GM23248 (cell line): ENCODE data around the gene ANXA7. TPM values are rescaled to one million over a fixed set of nuclear protein-coding genes. Genes with fewer than 3 reads are reported as not detected.

Source experiments
- DNase-seq: peaks from one replicate; pipeline ENCODE4 v3.0.0-alpha.2; 2015
- H2AFZ ChIP-seq: fragments of 200-600 bp; sonication (generic); 2 replicates; pipeline ENCODE4 v1.6.1; 2016; ENCODE audit warnings: antibody characterized with exemption
- H3F3A ChIP-seq: fragments of 200-600 bp; sonication (generic); 2 replicates; pipeline ENCODE4 v1.6.1; 2016; ENCODE audit warnings: mild to moderate bottlenecking, antibody characterized with exemption, mixed run types; ENCODE audit not compliant: insufficient read depth
- H3K27ac ChIP-seq: fragments of 200-600 bp; sonication (generic); 2 replicates; pipeline ENCODE4 v1.5.1; 2016; ENCODE audit warnings: mild to moderate bottlenecking
- H3K27me3 ChIP-seq: fragments of 200-600 bp; sonication (generic); replicated peaks from 2 replicates; pipeline ENCODE4 v1.6.1; 2016; ENCODE audit warnings: mild to moderate bottlenecking; ENCODE audit not compliant: insufficient read depth
- H3K36me3 ChIP-seq: fragments of 200-600 bp; sonication (generic); 2 replicates; pipeline ENCODE4 v1.6.1; 2016; ENCODE audit warnings: low read depth, mild to moderate bottlenecking
- H3K4me1 ChIP-seq: fragments of 200-600 bp; sonication (generic); 2 replicates; pipeline ENCODE4 v1.6.1; 2016; ENCODE audit warnings: mild to moderate bottlenecking; ENCODE audit not compliant: insufficient read depth
- H3K4me2 ChIP-seq: fragments of 200-600 bp; sonication (generic); one replicate; pipeline ENCODE4 v1.6.1; 2016; ENCODE audit warnings: mild to moderate bottlenecking; ENCODE audit not compliant: unreplicated experiment
- H3K4me3 ChIP-seq: fragments of 200-600 bp; sonication (generic); 2 replicates; pipeline ENCODE4 v1.5.1; 2016; ENCODE audit warnings: mild to moderate bottlenecking
- H3K79me2 ChIP-seq: fragments of 200-600 bp; sonication (generic); 2 replicates; pipeline ENCODE4 v1.6.1; 2016; ENCODE audit warnings: mild to moderate bottlenecking; ENCODE audit not compliant: insufficient read depth
- H3K9ac ChIP-seq: fragments of 200-600 bp; sonication (generic); 2 replicates; pipeline ENCODE4 v1.6.1; 2016; ENCODE audit warnings: mild to moderate bottlenecking
- H3K9me2 ChIP-seq: fragments of 200-600 bp; sonication (generic); 2 replicates; pipeline ENCODE4 v1.6.1; 2016; ENCODE audit warnings: mixed run types, mild to moderate bottlenecking, moderate library complexity; ENCODE audit not compliant: insufficient read depth
- H3K9me3 ChIP-seq: fragments of 200-600 bp; sonication (generic); one replicate; pipeline ENCODE4 v1.6.1; 2017; ENCODE audit warnings: low read depth
- H4K20me1 ChIP-seq: fragments of 200-600 bp; sonication (generic); 2 replicates; pipeline ENCODE4 v1.6.0; 2016; ENCODE audit not compliant: insufficient read depth
- EZH2 ChIP-seq: fragments of 200-600 bp; sonication (generic); IDR thresholded peaks from 2 replicates; pipeline ENCODE4 v1.6.1; 2018; ENCODE audit warnings: antibody characterized with exemption, mild to moderate bottlenecking; ENCODE audit not compliant: insufficient read depth, poor library complexity, severe bottlenecking
- EZH2phosphoT487 ChIP-seq: fragments of 200-600 bp; sonication (generic); IDR thresholded peaks from 2 replicates; pipeline ENCODE4 v1.6.1; 2018; ENCODE audit warnings: antibody characterized with exemption, moderate library complexity, mild to moderate bottlenecking, low read depth; ENCODE audit not compliant: insufficient read depth
- WGBS, 2 experiments: methylation state at CpG; one replicate each; pipeline ENCODE4 v1.1.6; 2015 to 2017; ENCODE audit warnings: low lambda C conversion rate in 2 of 2, low coverage in 1 of 2; ENCODE audit errors: missing lambda C conversion rate in 2 of 2; 5-methylcytosine and 5-hydroxymethylcytosine counted together
- in situ Hi-C: fragments of 300-500 bp; cut with MboI; formaldehyde crosslinking; loops from 2 replicates; pipeline ENCODE4 v1.15.0; 2020
- polyA plus RNA-seq: library from polyadenylated mRNA; unstranded; fragments of >200 nt; fragmentation: Nextera tagmentation; extraction: Ambion mirVana; gene quantifications from 2 replicates; pipeline ENCODE4 v1.2.1, GENCODE V29; 2016
- total RNA-seq: library from RNA; depleted of rRNA; stranded (reverse); fragments of >200 nt; shearing (Covaris generic); gene quantifications from 2 replicates; pipeline ENCODE4 v1.2.3, GENCODE V29; 2014; rRNA removed

The ANXA7 gene
- total RNA-seq = 118 and 152 TPM in 2 replicates
- polyA plus RNA-seq = 167 and 178 TPM in 2 replicates

GRCh38 chr10:73413528-73414229, at the start of gene ANXA7:
Gene ANXA7, minus strand, starts transcription at chr10:73414058. Its CDS starts 13,202 bp downstream, at chr10:73400856.
- H3K9me3 ChIP-seq = no peaks in the 10 kb centered on the region
- no peaks in the 10 kb centered on the region for H3K9me2 ChIP-seq
- no peaks in the 10 kb centered on the region for H3K36me3 ChIP-seq
- TF ChIP-seq EZH2 = no peak
- no peak for TF ChIP-seq EZH2phosphoT487
- in situ Hi-C loops = no loop called here
- H3K27ac ChIP-seq = peak within 1 kb of the TSS; percentile 96
- H3K4me1 ChIP-seq = peaks cover 21% of the 10 kb centered on the region
- H3K9ac ChIP-seq = peak within 1 kb of the TSS; percentile 89
- peaks cover 5% of the 10 kb centered on the region for H4K20me1 ChIP-seq
- peak within 1 kb of the TSS; percentile 96 for H3K4me2 ChIP-seq
- no peaks in the 10 kb centered on the region for H3K27me3 ChIP-seq
- H3K79me2 ChIP-seq = peaks cover 35% of the 10 kb centered on the region
- 0 to 1% methylated on average over 44 to 62 of the region's 62 CpGs for WGBS, 2 experiments
- peak within 1 kb of the TSS; percentile 91 for H2AFZ ChIP-seq
- peak within 1 kb of the TSS; percentile 78 for H3K4me3 ChIP-seq
- peaks cover 31% of the 10 kb centered on the region for H3F3A ChIP-seq
- peak; percentile 95 for DNase-seq

- Histone ChIP-seq H3K36me3 (peaks cover 23% of the 10 kb centered on the region), H3K4me1 (no peaks in the 10 kb centered on the region), H3F3A (no peaks in the 10 kb centered on the region), H3K27me3 (no peaks in the 10 kb centered on the region), H3K9me3 (no peaks in the 10 kb centered on the region), H3K79me2 (no peaks in the 10 kb centered on the region), H2AFZ (no peak overlapping the region), H4K20me1 (no peaks in the 10 kb centered on the region), H3K27ac (no peak overlapping the region), H3K9me2 (no peaks in the 10 kb centered on the region), H3K9ac (no peak overlapping the region), H3K4me2 (no peak overlapping the region), H3K4me3 (no peak overlapping the region)
- TF ChIP-seq EZH2phosphoT487 (no peak), EZH2 (no peak)
- in situ Hi-C loops = no loop called here
- no peak for DNase-seq
- WGBS, 2 experiments = 96 to 98% methylated on average over 4 of the region's 4 CpGs
Observed at GRCh38 chr10:73460897-73461296, 47.0 kb upstream of the ANXA7 start.

GRCh38 chr10:73459683-73460314, 45.9 kb upstream of the ANXA7 start:
- H3K9ac ChIP-seq = no peak overlapping the region
- no peaks in the 10 kb centered on the region for H3K4me1 ChIP-seq
- in situ Hi-C loops = no loop called here
- no peak overlapping the region for H3K27ac ChIP-seq
- no peak for DNase-seq
- no peaks in the 10 kb centered on the region for H3K27me3 ChIP-seq
- no peaks in the 10 kb centered on the region for H3K79me2 ChIP-seq
- no peak overlapping the region for H3K4me2 ChIP-seq
- no peaks in the 10 kb centered on the region for H3K9me3 ChIP-seq
- TF ChIP-seq EZH2phosphoT487 (no peak), EZH2 (no peak)
- no peaks in the 10 kb centered on the region for H4K20me1 ChIP-seq
- WGBS, 2 experiments = 85 to 87% methylated on average over 6 of the region's 6 CpGs
- H3K36me3 ChIP-seq = peaks cover 14% of the 10 kb centered on the region
- H3K9me2 ChIP-seq = no peaks in the 10 kb centered on the region
- H3K4me3 ChIP-seq = no peak overlapping the region
- no peaks in the 10 kb centered on the region for H3F3A ChIP-seq
- H2AFZ ChIP-seq = no peak overlapping the region

DNA sequence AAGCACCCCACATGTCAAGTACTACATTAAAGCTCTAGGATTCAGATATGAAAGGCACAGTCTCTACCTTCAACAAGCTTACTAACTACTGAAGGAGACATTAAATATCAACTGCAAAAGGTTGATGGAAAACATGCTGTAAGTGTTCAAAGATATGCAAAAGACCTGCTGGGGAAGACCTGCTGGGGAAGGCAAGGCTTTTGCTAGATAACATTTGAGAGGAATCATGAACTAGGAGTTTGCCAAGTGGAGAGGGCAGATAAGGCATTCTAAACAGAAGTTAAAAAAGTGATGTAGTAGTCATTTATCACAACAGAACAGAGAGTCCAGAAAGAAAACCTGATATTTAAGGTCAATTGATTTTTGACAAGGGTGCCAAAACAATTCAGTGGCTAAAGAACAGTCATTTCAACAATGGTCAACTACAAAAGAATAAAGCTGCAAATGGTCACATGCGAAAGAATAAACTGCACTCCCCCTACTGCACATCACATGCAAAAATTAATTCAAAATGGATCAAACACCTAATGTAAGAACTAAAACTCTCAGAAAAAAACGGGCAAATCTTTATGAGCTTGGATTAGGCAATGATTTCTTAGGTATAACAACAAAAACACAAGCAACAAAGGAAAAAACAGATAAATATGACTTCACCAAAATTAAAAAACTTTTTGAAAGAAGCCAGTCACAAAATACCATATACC, 42.5 kb upstream of the ANXA7 start:
- Histone ChIP-seq H3K36me3 (peaks cover 13% of the 10 kb centered on the region; the same call in 1 of the 2 replicates), H3K9ac (no peak overlapping the region), H3K79me2 (no peaks in the 10 kb centered on the region), H3K9me3 (no peaks in the 10 kb centered on the region), H3F3A (no peaks in the 10 kb centered on the region), H3K27ac (no peak overlapping the region), H3K4me2 (no peak overlapping the region), H3K9me2 (no peaks in the 10 kb centered on the region), H3K4me3 (no peak overlapping the region), H2AFZ (no peak overlapping the region), H3K27me3 (no peaks in the 10 kb centered on the region), H3K4me1 (no peaks in the 10 kb centered on the region), H4K20me1 (no peaks in the 10 kb centered on the region)
- TF ChIP-seq EZH2phosphoT487 (no peak), EZH2 (no peak)
- WGBS, 2 experiments = 90 to 93% methylated on average over 2 of the region's 2 CpGs
- in situ Hi-C loops = no loop called here
- DNase-seq = no peak
